ENCODE data around the gene GLI2. TPM values are rescaled to one million over a fixed set of nuclear protein-coding genes. Genes with fewer than 3 reads are reported as not detected.

The GLI2 gene
- total RNA-seq, 1 donor from 2014 or later = not detected

- no peak for DNase-seq (ENCODE audit: low read depth, low spot score)
These were observed 18.6 kb downstream of the GLI2 start for GRCh38 chr2:120754067-120754960.

GRCh38 chr2:120758181-120759144, 22.8 kb downstream of the GLI2 start:
- no peak for DNase-seq (ENCODE audit: low read depth, low spot score)

- DNase-seq (ENCODE audit: low read depth, low spot score) = no peak
These were observed 24.1 kb downstream of the GLI2 start for GRCh38 chr2:120759543-120760331.

- no peak for DNase-seq (ENCODE audit: low read depth, low spot score)
These were observed 24.9 kb downstream of the GLI2 start for GRCh38 chr2:120760446-120761135.

GRCh38 chr2:120761164-120761861, 25.6 kb downstream of the GLI2 start:
- DNase-seq (ENCODE audit: low read depth, low spot score) = no peak

DNA sequence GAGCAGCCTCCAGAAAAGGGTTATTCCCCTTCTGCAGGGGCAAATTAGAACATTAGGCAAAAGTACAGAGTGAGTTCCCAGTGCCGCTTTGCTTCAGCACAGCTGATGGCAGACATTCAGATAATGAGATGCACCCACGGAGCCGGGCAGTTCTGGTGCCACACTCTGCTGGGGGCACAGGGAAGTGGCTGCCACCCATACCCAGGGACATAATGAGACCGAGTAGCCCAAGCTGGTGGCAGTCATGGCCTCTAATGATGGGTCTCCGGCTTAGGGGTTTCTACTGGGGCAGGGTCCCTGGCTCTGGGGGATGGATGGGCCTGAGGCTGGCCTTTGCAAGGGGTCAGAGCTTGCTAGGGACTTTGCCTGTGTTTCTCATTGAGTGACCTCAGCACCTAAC, 26.2 kb downstream of the GLI2 start:
- DNase-seq (ENCODE audit: low read depth, low spot score) = no peak

- no peak for DNase-seq (ENCODE audit: low read depth, low spot score)
These were observed 26.8 kb downstream of the GLI2 start for GRCh38 chr2:120762341-120763061.

DNA sequence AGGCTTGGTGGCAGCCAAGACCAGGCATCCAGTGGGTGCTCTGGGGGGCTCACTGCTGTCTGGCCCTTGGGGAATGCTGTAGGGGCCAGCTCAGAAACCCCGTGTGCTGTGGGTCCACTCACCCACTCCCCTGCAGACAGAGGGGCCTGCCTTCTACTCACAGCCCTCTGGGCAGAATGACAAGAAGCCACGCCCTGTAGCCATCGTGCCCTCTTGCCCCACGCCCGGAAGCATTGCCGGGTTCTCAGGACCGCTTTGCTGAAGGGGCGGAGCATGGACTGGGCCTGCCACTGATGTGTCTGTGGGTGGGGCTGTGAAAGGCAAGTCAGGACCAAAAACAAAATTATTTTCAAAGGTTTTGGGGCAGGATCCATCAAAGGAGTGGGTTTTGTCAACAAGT, 27.8 kb downstream of the GLI2 start:
- DNase-seq (ENCODE audit: low read depth, low spot score) = no peak

DNA sequence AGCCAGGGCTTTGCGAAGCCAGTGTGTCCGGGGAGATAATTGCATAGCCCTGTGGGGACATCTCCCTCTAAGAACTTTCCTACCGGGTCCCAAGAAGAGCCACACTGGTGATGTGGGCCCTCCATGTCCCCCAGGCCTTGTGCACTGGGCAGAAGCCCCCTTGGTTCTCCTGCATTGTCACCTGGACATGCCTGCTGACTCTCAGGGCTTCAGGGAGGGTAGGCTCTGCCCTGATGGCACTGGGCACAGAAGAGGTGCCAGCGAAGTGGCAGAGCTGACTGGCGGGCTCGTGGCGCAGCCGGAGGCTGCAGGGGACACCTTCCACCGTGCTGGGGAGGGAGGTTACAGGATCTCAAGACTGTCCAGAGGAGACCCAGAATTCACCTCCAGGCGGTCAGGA, 28.3 kb downstream of the GLI2 start:
- DNase-seq (ENCODE audit: low read depth, low spot score) = no peak

DNA sequence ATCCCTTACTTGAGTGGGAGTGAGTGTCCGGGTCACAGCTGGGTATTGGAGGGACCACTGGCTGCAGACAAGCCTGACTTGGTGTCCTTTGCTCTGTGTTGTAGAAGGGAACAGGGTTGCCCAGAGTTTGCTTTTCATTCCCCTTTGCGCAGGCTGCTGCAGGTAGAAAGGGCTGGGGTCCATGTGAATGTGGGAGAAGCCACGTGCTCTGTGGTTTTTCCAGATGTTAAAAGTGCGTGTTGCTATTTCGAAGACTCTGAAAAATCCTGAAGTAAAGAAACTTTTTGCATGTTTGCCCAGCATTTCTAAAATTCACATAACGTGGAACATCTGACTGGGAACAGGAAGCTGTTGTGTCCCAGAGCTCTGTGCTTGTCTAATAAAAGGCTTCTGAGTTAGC, 28.8 kb downstream of the GLI2 start:
- DNase-seq (ENCODE audit: low read depth, low spot score) = no peak

DNA sequence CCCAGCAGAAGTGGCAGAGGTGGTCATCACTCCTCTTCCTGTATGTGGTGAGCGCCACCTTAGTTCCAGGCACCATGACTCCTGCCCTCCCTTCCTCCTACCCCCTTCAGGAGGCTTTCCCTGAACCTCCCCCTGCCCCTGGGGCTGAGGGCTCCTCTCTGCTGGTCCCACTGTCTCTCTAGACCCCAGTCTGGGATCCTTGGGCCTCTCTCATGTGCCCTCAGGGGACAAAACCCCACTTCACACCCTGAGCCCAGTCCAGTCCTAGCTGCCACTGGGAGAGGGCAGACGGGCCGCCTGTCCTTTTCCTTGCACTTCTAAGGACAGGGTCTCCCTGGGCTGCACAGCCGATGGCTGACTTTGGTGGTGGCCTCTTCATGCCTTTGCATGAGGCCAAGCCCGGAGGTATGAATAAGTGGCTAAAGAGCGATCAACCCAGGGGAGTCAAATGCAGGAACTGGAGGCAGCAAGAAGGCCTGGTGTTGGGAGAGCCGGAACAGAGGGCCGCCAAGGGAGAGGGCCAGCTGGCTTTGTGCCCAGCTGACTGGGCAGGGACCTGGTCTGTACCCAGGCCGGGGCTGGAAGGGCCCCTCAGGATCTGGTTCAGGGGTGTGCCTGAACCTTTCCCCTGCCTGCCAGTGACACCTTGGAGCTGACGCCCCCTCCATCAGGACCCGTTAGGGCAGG, 29.5 kb downstream of the GLI2 start:
- DNase-seq (ENCODE audit: low read depth, low spot score) = no peak

GRCh38 chr2:120765678-120766469, 30.2 kb downstream of the GLI2 start:
- DNase-seq (ENCODE audit: low read depth, low spot score) = no peak

GRCh38 chr2:120766470-120767351, 31.0 kb downstream of the GLI2 start:
- DNase-seq (ENCODE audit: low read depth, low spot score) = no peak

GRCh38 chr2:120767486-120768005, 31.9 kb downstream of the GLI2 start:
- no peak for DNase-seq (ENCODE audit: low read depth, low spot score)

GRCh38 chr2:120768112-120769048, 32.7 kb downstream of the GLI2 start:
- no peak for DNase-seq (ENCODE audit: low read depth, low spot score)
